LNCaP clone FGC (cell line): ENCODE measurements around the gene SMCO1.
"Not testable (repeated sequence)": the region's sequence is repeated elsewhere in the genome, so short reads cannot be mapped to it uniquely, and the experiment has no call there.

Experiments
- DNase-seq: peaks from one replicate; pipeline ENCODE4 v3.0.0-alpha.2; 2011; ENCODE audit warnings: low read depth
- H3K4me3 ChIP-seq: 2 replicates; pipeline ENCODE4 v1.5.1; 2011; ENCODE audit warnings: mild to moderate bottlenecking, low read depth, low read length, control low read depth
- TF ChIP-seq, protein P1 (sequence below): IDR thresholded peaks from 2 replicates; pipeline ENCODE4 v1.5.1; 2012; ENCODE audit warnings: mild to moderate bottlenecking; ENCODE audit not compliant: control insufficient read depth, insufficient read depth; ENCODE audit errors: extremely low read depth

The SMCO1 gene

DNA sequence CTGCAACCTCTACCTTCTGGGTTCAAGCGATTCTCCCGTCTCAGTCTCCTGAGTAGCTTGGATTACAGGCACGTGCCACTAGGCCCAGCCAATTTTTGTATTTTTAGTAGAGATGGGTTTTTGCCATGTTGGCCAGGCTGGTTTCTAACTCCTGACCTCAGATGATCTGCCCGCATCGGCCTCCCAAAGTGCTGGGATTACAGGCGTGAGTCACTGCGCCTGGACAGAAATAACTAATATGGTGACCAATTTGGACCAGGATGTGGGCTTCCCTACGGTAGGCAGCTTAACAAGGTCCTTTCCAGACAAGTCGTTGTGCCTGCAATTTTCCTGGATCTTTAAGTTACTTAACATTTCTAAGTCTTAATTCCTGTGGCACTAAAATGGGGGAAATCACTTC is 38.4 kb upstream of the SMCO1 start:
- H3K4me3 ChIP-seq: no peak overlapping the region
- TF ChIP-seq, protein P1, sequence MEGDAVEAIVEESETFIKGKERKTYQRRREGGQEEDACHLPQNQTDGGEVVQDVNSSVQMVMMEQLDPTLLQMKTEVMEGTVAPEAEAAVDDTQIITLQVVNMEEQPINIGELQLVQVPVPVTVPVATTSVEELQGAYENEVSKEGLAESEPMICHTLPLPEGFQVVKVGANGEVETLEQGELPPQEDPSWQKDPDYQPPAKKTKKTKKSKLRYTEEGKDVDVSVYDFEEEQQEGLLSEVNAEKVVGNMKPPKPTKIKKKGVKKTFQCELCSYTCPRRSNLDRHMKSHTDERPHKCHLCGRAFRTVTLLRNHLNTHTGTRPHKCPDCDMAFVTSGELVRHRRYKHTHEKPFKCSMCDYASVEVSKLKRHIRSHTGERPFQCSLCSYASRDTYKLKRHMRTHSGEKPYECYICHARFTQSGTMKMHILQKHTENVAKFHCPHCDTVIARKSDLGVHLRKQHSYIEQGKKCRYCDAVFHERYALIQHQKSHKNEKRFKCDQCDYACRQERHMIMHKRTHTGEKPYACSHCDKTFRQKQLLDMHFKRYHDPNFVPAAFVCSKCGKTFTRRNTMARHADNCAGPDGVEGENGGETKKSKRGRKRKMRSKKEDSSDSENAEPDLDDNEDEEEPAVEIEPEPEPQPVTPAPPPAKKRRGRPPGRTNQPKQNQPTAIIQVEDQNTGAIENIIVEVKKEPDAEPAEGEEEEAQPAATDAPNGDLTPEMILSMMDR: no peak
- no peak for DNase-seq

DNA sequence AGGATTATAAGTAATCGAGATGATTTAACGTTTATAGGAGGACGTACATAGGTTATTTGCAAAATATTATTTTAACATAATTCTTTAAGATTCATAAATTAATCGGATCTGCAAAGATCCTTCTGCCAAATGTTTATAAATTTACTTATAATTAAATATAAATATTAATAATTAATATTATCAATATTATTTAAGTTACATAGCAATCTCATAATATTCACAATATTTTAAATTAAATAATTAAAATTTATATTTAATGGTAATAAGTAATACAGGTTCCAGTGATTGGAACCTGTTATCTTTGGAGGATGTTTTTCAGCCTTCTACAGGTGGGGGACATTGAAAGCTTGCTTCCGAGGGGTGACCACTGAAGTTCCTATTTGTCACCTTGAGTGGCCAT is 37.1 kb upstream of the SMCO1 start:
- DNase-seq: no peak
- TF ChIP-seq, protein P1: no peak
- H3K4me3 ChIP-seq: no peak overlapping the region

DNA sequence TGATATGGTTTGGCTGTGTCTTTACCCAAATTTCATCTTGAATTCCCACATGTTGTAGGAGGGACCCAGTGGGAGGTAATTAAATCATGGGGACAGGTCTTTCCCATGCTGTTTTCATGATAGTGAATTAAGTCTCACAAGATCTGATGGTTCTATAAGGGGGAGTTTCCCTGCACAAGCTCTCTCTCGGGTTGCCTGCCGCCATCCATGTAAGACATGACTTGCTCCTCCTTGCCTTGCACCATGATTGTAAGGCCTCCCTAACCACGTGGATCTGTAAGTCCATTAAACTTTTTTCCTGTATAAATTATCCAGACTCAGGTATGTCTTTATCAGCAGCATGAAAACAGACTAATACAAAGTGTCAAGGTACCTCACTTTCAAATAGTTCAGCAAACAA is 35.0 kb upstream of the SMCO1 start:
- H3K4me3 ChIP-seq, DNase-seq: not testable (repeated sequence)

DNA sequence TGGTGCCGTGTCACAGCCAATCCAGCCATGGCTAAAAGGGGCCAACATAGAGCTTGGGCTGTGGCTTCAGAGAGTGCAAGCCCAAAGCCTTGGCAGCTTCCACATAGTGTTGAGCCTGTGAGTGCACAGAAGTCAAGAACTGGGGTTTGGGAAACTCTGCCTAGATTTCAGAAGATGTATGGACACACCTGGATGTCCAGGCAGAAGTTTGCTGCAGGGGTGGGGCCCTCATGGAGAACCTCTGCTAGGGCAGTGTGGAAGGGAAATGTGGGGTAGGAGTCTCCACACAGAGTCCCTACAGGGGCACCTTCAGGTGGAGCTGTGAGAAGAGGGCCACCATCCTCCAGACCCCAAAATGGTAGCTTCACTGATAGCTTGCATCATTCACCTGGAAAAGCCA is 34.2 kb upstream of the SMCO1 start:
- not testable (repeated sequence) for DNase-seq, H3K4me3 ChIP-seq

DNA sequence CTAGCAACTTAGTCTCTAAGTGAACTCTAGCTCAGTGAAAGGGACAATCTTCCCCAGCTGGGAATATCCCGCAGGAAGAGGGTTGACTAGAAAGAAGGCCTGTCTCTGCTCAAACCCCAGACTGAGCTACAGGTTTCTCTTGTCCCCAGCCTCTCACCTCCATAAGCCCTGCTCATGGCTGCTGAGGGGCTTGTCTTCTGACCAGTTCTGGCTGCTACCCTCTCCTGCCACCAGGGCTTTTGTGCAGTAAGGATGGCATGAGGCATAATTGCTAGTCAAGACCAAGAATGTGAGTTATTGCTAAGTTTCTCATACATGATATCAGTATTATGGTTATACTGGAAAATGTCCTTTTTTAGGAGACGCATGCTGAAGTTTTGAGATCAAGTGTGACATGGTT is 31.9 kb upstream of the SMCO1 start:
- DNase-seq: no peak
- H3K4me3 ChIP-seq: no peak overlapping the region
- TF ChIP-seq, protein P1: no peak

DNA sequence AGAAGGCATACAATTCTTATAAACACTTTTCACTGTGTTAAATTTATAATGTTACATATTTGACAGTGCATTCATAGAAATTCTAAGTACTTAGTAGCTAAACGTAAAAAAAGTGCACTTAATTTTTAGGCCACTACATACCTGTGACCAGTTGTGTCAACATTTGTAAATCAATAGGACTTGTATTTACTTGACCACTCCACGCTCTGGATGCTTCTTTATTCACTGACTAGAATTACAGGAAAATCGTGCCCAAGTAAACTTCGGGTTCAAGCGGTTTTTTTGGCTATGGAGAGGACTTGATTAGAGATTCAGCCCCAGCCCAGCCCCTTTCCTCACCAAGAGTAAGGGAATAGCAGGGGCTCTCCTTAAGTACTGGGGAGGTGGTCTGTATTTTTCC is 31.4 kb upstream of the SMCO1 start:
- TF ChIP-seq, protein P1: no peak
- no peak for DNase-seq
- H3K4me3 ChIP-seq: no peak overlapping the region

DNA sequence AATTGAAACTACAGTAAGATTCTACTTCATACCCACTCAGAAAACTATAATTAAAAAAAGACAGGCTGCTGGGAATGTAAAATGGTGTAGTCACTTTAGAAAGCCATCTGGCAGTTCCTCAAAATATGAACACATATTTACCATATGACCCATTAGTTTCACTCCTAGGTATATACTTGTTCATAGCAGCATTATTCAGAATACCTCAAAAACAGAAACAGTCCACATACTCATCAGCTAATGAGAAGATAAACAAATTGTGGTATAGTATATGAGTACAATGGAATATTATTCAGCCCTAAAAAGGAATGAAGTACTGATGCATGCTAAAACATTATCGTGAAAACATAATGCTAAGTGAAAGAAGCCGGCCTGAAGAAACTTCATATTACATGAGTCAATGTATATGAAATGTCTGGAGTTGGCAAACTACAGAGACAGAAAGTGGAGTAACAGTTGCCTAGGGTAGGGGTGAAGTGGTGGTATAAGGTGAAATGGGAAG is 29.4 kb upstream of the SMCO1 start:
- no peak overlapping the region for H3K4me3 ChIP-seq
- no peak for DNase-seq
- TF ChIP-seq, protein P1: no peak

DNA sequence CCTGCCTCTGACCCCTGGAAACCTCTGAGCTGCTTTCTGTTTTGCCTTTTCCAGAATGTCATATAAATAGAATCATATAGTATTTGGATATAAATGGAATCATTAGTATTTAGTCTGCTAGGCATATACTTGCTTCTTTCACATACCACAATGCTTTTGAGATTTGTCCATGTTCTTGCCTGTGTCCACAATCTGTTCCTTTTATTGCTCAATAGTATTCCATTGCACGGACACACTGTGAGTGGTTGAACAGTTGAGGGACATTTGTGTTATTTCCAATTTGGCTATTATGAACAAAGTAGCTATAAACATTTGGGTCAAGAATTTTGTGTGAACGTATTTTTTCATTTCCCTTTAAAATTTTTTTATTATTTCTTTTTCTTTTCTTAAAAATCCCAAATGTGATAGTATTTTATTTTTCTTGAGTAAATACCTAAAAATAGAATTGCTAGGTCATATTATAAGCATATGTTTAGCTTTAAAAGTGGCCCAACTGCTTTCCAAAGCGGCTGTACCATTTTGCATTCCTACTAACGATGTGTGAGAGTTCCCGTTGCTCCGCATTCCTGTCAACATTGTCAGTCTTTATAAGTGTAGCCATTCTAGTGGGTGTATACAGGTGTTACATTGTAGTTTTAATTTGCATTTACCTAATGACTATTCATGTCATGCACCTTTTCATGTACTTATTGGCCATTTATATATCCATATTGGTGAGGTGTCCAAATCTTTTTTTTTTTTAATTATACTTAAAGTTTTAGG is 26.7 kb upstream of the SMCO1 start:
- TF ChIP-seq, protein P1: no peak
- DNase-seq: no peak
- H3K4me3 ChIP-seq: no peak overlapping the region
